ENCODE measurements around the gene ATG10. TPM values are rescaled to one million over a fixed set of nuclear protein-coding genes. Genes with fewer than 3 reads are reported as not detected.

ATG10 gene
- total RNA-seq: 8.1 and 16.9 TPM in 2 replicates

DNA sequence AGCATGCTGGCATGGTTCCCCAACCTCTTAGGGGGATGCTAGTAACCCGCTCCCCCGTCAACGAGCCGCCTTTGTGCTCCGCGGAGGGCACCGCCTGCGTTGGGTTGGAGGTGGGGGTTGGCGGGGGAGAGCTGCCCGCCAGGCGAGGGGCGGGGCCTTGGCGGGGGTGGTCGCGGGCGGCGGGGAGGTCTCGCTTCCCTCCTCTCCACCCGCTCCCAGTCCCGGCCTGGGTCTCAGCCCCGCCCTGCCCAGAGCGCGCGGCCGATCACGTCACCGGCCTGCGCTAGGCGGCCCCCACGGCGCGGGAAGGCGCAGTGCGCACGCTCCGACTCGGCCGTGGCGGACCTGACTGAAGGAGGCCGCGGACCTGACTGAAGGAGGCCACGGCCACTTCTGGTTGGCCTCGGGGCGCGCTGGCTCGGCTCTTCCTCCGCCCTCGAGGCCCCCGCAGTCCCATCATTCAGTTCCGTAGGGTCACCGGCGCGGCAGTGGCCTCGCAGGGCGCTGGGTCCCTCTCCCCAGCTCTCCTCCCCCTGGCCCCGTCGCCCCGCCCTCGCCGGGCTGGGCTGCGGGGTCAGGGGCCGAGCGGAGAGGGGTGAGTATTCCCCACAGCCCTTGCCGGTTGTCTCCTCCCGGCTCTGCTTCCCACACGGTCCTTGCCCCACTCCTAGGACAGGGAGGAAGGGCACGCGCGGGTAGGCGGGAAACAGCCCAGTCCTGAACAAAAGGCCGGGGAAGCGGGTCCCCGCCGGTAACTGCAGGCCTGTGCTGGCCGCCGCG is at the start of gene ATG10:
ATG10 (plus strand) TSS at position 312 of the 780 bp plus-strand sequence. CDS start 15,548 bp downstream, outside the sequence.

DNA sequence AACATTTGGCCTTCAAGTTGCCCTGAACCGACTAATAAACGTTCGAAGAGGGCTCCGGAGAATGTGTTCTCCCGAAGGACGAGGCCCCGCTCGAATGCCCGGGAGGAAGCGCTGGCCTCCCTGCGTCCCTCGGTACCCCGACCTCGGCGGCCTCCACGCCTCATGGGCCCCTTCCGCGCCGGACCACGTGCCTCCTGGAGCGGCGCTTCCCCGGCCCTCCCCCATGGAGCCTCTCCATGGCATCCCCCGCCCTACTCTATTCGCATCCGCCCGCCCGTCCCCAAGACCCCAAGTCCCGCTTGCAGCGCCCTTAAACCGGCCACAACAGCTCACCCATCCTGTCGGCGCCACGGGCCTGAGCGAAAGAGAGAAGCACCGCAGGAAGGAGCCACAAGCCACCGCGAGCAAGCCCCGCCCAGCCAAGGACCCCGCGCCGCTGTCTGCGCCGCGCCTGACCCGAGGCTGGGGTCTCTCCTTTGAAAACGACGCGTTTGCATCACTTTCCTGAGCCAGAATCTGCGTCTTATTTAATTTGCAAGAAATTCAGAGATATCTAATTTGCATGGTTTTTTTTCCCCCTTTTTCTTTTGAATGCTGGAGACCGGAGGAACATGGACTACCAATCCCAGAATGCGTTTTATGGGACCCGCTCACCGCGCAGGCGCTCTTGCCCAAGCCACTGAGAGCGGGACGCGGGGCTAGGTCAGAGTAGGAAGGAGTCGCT is 306.3 kb downstream of the ATG10 start, which contains the start of gene RPS23:
RPS23 (minus strand) TSS at position 368 of the 724 bp plus-strand sequence; CDS start at position 337, 31 bp downstream.

Other genes starting within 250 kb of the ATG10 start
- gene SSBP2, start 220.9 kb upstream of the ATG10 start, total RNA-seq: 41.7 and 50.3 TPM in 2 replicates